MCF 10A (cell line): ENCODE results near the gene FAM81A. TPM values are rescaled to one million over a fixed set of nuclear protein-coding genes. Genes with fewer than 3 reads are reported as not detected.

Experiments
- BruUV-seq: library from RNA; stranded (reverse); fragments of 400-500 nt; replicated peaks from 2 replicates; lab custom pipeline; 2021; lab: Mats Ljungman, UMichigan
- CTCF ChIA-PET: fragments of 300-600 bp; sonication (Branson Sonifier 250); formaldehyde crosslinking; extraction: SDS; loops from one replicate; lab custom pipeline; 2021; ENCODE audit warnings: antibody characterized with exemption, inconsistent platforms; lab: Yijun Ruan, JAX
- POLR2A ChIA-PET: fragments of 300-600, 350-650 bp; sonication (Branson Sonifier 250); formaldehyde crosslinking; extraction: SDS; loops from one replicate; lab custom pipeline; 2020; ENCODE audit warnings: antibody characterized with exemption, inconsistent platforms; lab: Yijun Ruan, JAX
- DNase-seq: peaks from one replicate; pipeline ENCODE4 v3.0.0-alpha.2; 2018; ENCODE audit not compliant: unreplicated experiment
- H3K27ac Mint-ChIP-seq: one replicate; pipeline ENCODE4 v1.8.0; 2022; ENCODE audit warnings: mild to moderate bottlenecking, low read depth, mixed read lengths; ENCODE audit not compliant: unreplicated experiment
- H3K27me3 Mint-ChIP-seq: one replicate; pipeline ENCODE4 v1.8.0; 2022; ENCODE audit warnings: mixed read lengths; ENCODE audit not compliant: insufficient read depth, unreplicated experiment
- H3K36me3 Mint-ChIP-seq: one replicate; pipeline ENCODE4 v1.8.0; 2022; ENCODE audit warnings: mild to moderate bottlenecking, moderate library complexity, mixed read lengths; ENCODE audit not compliant: insufficient read depth, unreplicated experiment
- H3K4me1 Mint-ChIP-seq: one replicate; pipeline ENCODE4 v1.8.0; 2022; ENCODE audit warnings: mixed read lengths; ENCODE audit not compliant: insufficient read depth, unreplicated experiment
- H3K4me3 Mint-ChIP-seq: one replicate; pipeline ENCODE4 v1.8.0; 2022; ENCODE audit warnings: mild to moderate bottlenecking, moderate library complexity, mixed read lengths; ENCODE audit not compliant: unreplicated experiment
- H3K9me3 Mint-ChIP-seq: one replicate; pipeline ENCODE4 v1.8.0; 2022; ENCODE audit warnings: mixed read lengths; ENCODE audit not compliant: unreplicated experiment
- CTCF ChIP-seq: fragments of 200-600 bp; IDR thresholded peaks from one replicate; pipeline ENCODE4 v1.8.0; 2022; ENCODE audit warnings: antibody characterized with exemption, mild to moderate bottlenecking; ENCODE audit not compliant: unreplicated experiment
- intact Hi-C: fragments of 100-400 bp; cut with micrococcal nuclease; formaldehyde crosslinking; loops from 2 replicates; pipeline ENCODE4 v1.14.1; 2022
- total RNA-seq: library from RNA; stranded (reverse); gene quantifications from 2 replicates; pipeline ENCODE4 v1.2.3, GENCODE V29; 2022

FAM81A gene
- total RNA-seq, 1 experiment from 2014 or later = 1.1 TPM

GRCh38 chr15:59558851-59559250 lies 120.9 kb downstream of the FAM81A start:
- no peak for TF ChIP-seq CTCF
- CTCF ChIA-PET = interaction anchor here (0.5 to 1.7 kb wide), 6 partner anchors 10 to 246 kb away, joined by 3 to 8 read pairs (median 3); no protein-coding TSS in a partner anchor
- Mint-ChIP-seq H3K4me3 (no peak overlapping the region), H3K4me1 (peaks cover 29% of the 10 kb centered on the region), H3K36me3 (peaks cover 8% of the 10 kb centered on the region), H3K27me3 (no peaks in the 10 kb centered on the region), H3K9me3 (no peaks in the 10 kb centered on the region), H3K27ac (no peak overlapping the region)
- POLR2A ChIA-PET = interaction anchor here (0.6 to 1.1 kb wide), 2 partner anchors 35 to 1585 kb away, joined by 3 to 4 read pairs; no protein-coding TSS in a partner anchor
- BruUV-seq = no TSS peak
- DNase-seq = no peak
- intact Hi-C loops = no loop called here

GRCh38 chr15:59561547-59561946 lies 123.6 kb downstream of the FAM81A start:
- no peaks in the 10 kb centered on the region for H3K9me3 Mint-ChIP-seq
- BruUV-seq = no TSS peak
- ChIA-PET CTCF (interaction anchor here (0.7 to 1.1 kb wide), 2 partner anchors 33 to 192 kb away, joined by 3 to 5 read pairs; no protein-coding TSS in a partner anchor), POLR2A (no interaction called here)
- no peak for TF ChIP-seq CTCF
- peaks cover 8% of the 10 kb centered on the region for H3K36me3 Mint-ChIP-seq
- intact Hi-C loops = no loop called here
- H3K4me3 Mint-ChIP-seq = no peak overlapping the region
- no peaks in the 10 kb centered on the region for H3K27me3 Mint-ChIP-seq
- DNase-seq = no peak
- peaks cover 6% of the 10 kb centered on the region for H3K4me1 Mint-ChIP-seq
- H3K27ac Mint-ChIP-seq = no peak overlapping the region

- ChIA-PET CTCF (interaction anchor here (0.6 to 1.6 kb wide), 4 partner anchors 10 to 340 kb away, joined by 3 to 6 read pairs (median 4); no protein-coding TSS in a partner anchor), POLR2A (no interaction called here)
- Mint-ChIP-seq H3K27ac (no peak overlapping the region), H3K4me3 (no peak overlapping the region), H3K36me3 (peaks cover 8% of the 10 kb centered on the region), H3K4me1 (peaks cover 11% of the 10 kb centered on the region), H3K9me3 (no peaks in the 10 kb centered on the region), H3K27me3 (no peaks in the 10 kb centered on the region)
- intact Hi-C loops = loop anchor here (1.0 kb wide), 1 partner anchor 30 kb away; no protein-coding TSS in a partner anchor
- BruUV-seq = no TSS peak
- DNase-seq = no peak
- peak; percentile 22 for TF ChIP-seq CTCF
Observed at GRCh38 chr15:59562448-59563186, 124.6 kb downstream of the FAM81A start.

- no peak for TF ChIP-seq CTCF
- Mint-ChIP-seq H3K4me3 (no peak overlapping the region), H3K36me3 (no peaks in the 10 kb centered on the region), H3K4me1 (peaks cover 20% of the 10 kb centered on the region), H3K27me3 (no peaks in the 10 kb centered on the region), H3K27ac (no peak overlapping the region), H3K9me3 (no peaks in the 10 kb centered on the region)
- intact Hi-C loops = no loop called here
- ChIA-PET POLR2A (interaction anchor here (1.2 to 1.4 kb wide), 2 partner anchors 11 to 67 kb away, joined by 3 read pairs; no protein-coding TSS in a partner anchor), CTCF (interaction anchor here (1.1 to 2.3 kb wide), 3 partner anchors 12 to 36 kb away, joined by 3 to 14 read pairs (median 5); no protein-coding TSS in a partner anchor)
- DNase-seq = no peak
- BruUV-seq = no TSS peak
Observed at GRCh38 chr15:59565299-59565698, 127.3 kb downstream of the FAM81A start.
